Liver (tissue), 9 donors: ENCODE results near the gene GRIN2D. TPM values are rescaled to one million over a fixed set of nuclear protein-coding genes. Genes with fewer than 3 reads are reported as not detected.

Experiments
- DNase-seq: peaks from one replicate; pipeline ENCODE4 v3.0.0-alpha.2; 2017; ENCODE audit warnings: low spot score
- H3K27ac ChIP-seq, 2 donors: one replicate each; pipeline ENCODE4 v1.7.0; 2013; ENCODE audit warnings: inconsistent platforms in 2 of 2, low read length in 2 of 2, control low read depth in 1 of 2, low read depth in 1 of 2, mild to moderate bottlenecking in 1 of 2
- H3K27me3 ChIP-seq, 4 donors: one replicate each; pipeline versions ENCODE4 v1.6.1 to v1.7.0; 2013; ENCODE audit warnings: low read length in 3 of 4, inconsistent platforms in 1 of 4, mild to moderate bottlenecking in 1 of 4, moderate library complexity in 1 of 4; ENCODE audit not compliant: control insufficient read depth in 4 of 4, insufficient read depth in 4 of 4
- H3K36me3 ChIP-seq, 4 donors: one replicate each; pipeline versions ENCODE4 v1.6.1 to v1.7.0; 2013; ENCODE audit warnings: low read length in 3 of 4, mild to moderate bottlenecking in 3 of 4, low read depth in 1 of 4, moderate library complexity in 1 of 4; ENCODE audit not compliant: control insufficient read depth in 4 of 4, insufficient read depth in 3 of 4
- H3K4me1 ChIP-seq, 4 donors: one replicate each; pipeline versions ENCODE4 v1.6.1 to v1.7.0; 2013; ENCODE audit warnings: low read length in 3 of 4, mild to moderate bottlenecking in 3 of 4, moderate library complexity in 1 of 4; ENCODE audit not compliant: control insufficient read depth in 4 of 4, insufficient read depth in 4 of 4
- H3K4me3 ChIP-seq, 3 donors: one replicate each; pipeline versions ENCODE4 v1.6.1 to v1.7.0; 2013; ENCODE audit warnings: low read length in 3 of 3, control low read depth in 1 of 3, low read depth in 1 of 3, mild to moderate bottlenecking in 1 of 3
- H3K9ac ChIP-seq, 2 donors: one replicate each; pipeline ENCODE4 v1.7.0; 2013; ENCODE audit warnings: low read length in 2 of 2, mild to moderate bottlenecking in 2 of 2, moderate library complexity in 2 of 2, control low read depth in 1 of 2, low read depth in 1 of 2
- H3K9me3 ChIP-seq, 4 donors: one replicate each; pipeline versions ENCODE4 v1.6.1 to v1.7.0; 2013; ENCODE audit warnings: low read length in 3 of 4; ENCODE audit not compliant: control insufficient read depth in 4 of 4
- ATF3 ChIP-seq: IDR thresholded peaks from 2 replicates; pipeline ENCODE4 v1.6.1; 2016; ENCODE audit warnings: antibody characterized with exemption
- CTCF ChIP-seq: fragments of 150-350 bp; IDR thresholded peaks from 2 replicates; pipeline ENCODE4 v1.5.1; 2017; ENCODE audit warnings: improper control_type of control experiment, low read depth, low read length; ENCODE audit not compliant: missing input control
- EGR1 ChIP-seq, 2 donors: IDR thresholded peaks; 2 replicates each; pipeline ENCODE4 v1.6.1; 2016 to 2018; ENCODE audit warnings: antibody characterized with exemption in 2 of 2, low read depth in 2 of 2
- FOXA1 ChIP-seq: IDR thresholded peaks from 2 replicates; pipeline ENCODE4 v1.6.1; 2016; ENCODE audit warnings: antibody characterized with exemption
- FOXA2 ChIP-seq: IDR thresholded peaks from 2 replicates; pipeline ENCODE4 v1.6.1; 2016; ENCODE audit warnings: antibody characterized with exemption
- GABPA ChIP-seq, 2 donors: IDR thresholded peaks in 1 of 2; conservative IDR thresholded peaks in 1 of 2; 2 replicates each; pipeline ENCODE4 v1.6.1; 2016; ENCODE audit warnings: antibody characterized with exemption in 2 of 2, mild to moderate bottlenecking in 1 of 2, moderate library complexity in 1 of 2
- HNF4A ChIP-seq, 2 donors: conservative IDR thresholded peaks; 2 replicates each; pipeline ENCODE4 v1.6.1; 2016; ENCODE audit warnings: antibody characterized with exemption in 2 of 2, mild to moderate bottlenecking in 2 of 2
- HNF4G ChIP-seq: IDR thresholded peaks from 2 replicates; pipeline ENCODE4 v1.6.1; 2016; ENCODE audit warnings: antibody characterized with exemption
- JUND ChIP-seq, 2 donors: IDR thresholded peaks; 2 replicates each; pipeline ENCODE4 v1.6.1; 2016; ENCODE audit warnings: antibody characterized with exemption in 2 of 2
- MAX ChIP-seq: IDR thresholded peaks from 2 replicates; pipeline ENCODE4 v1.6.1; 2016; ENCODE audit warnings: antibody characterized with exemption
- NR2F2 ChIP-seq: IDR thresholded peaks from 2 replicates; pipeline ENCODE4 v1.6.1; 2016; ENCODE audit warnings: antibody characterized with exemption
- RAD21 ChIP-seq, 2 donors: IDR thresholded peaks; 2 replicates each; pipeline ENCODE4 v1.6.1; 2016; ENCODE audit warnings: antibody characterized with exemption in 2 of 2, mild to moderate bottlenecking in 2 of 2
- REST ChIP-seq: IDR thresholded peaks from 2 replicates; pipeline ENCODE4 v1.6.1; 2016; ENCODE audit warnings: antibody characterized with exemption, mild to moderate bottlenecking
- RXRA ChIP-seq, 2 donors: IDR thresholded peaks; 2 replicates each; pipeline ENCODE4 v1.6.1; 2017 to 2018; ENCODE audit warnings: antibody characterized with exemption in 2 of 2, mild to moderate bottlenecking in 1 of 2
- SP1 ChIP-seq: IDR thresholded peaks from 2 replicates; pipeline ENCODE4 v1.6.1; 2018; ENCODE audit warnings: antibody characterized with exemption, mild to moderate bottlenecking
- TAF1 ChIP-seq: conservative IDR thresholded peaks from 2 replicates; pipeline ENCODE4 v1.6.1; 2016; ENCODE audit warnings: antibody characterized with exemption, mild to moderate bottlenecking
- YY1 ChIP-seq: IDR thresholded peaks from 2 replicates; pipeline ENCODE4 v1.6.1; 2016; ENCODE audit warnings: antibody characterized with exemption, mild to moderate bottlenecking
- ZBTB33 ChIP-seq: IDR thresholded peaks from 2 replicates; pipeline ENCODE4 v1.6.1; 2016; ENCODE audit warnings: antibody characterized with exemption
- WGBS: extraction: QIAGEN DNeasy Blood & Tissue Kit; methylation state at CpG from one replicate; pipeline ENCODE4 v1.1.7; 2013; 5-methylcytosine and 5-hydroxymethylcytosine counted together
- polyA plus RNA-seq, 2 donors: library from polyadenylated mRNA; stranded (reverse) in 1 of 2; unstranded in 1 of 2; fragments of 200-250 nt in 1 of 2; fragments of >200 nt in 1 of 2; fragmentation: Nextera tagmentation in 1 of 2; extraction: Ambion mirVana in 1 of 2; gene quantifications; one replicate each; pipeline versions ENCODE4 v1.2.1 to v1.2.3, GENCODE V29; 2013 to 2015
- total RNA-seq, 2 donors: library from RNA; depleted of rRNA; stranded (reverse); fragments of >200 nt; gene quantifications; one replicate each; pipeline ENCODE4 v1.2.3, GENCODE V29; 2014
- donor health status: healthy.
- donor health status: healthy.
- donor health status: healthy.
- donor health status: healthy.
- donor health status: healthy.

Gene GRIN2D
- total and polyA plus RNA-seq, 4 donors = 0.13 to 0.33 (median 0.17) TPM; not detected in 1

GRCh38 chr19:48372904-48373303, 20.6 kb upstream of the GRIN2D start:
- Histone ChIP-seq H3K36me3 (no peaks in the 10 kb centered on the region), H3K9me3 (no peaks in the 10 kb centered on the region), H3K4me3 (no peak overlapping the region), H3K4me1 (no peaks in the 10 kb centered on the region), H3K9ac (no peak overlapping the region), H3K27ac (no peak overlapping the region), H3K27me3 (no peaks in the 10 kb centered on the region)
- no peak for DNase-seq
- no peak for TF ChIP-seq NR2F2
- TF ChIP-seq ZBTB33 = no peak
- TF ChIP-seq ATF3 = no peak
- TF ChIP-seq REST = no peak
- 71% methylated on average over 4 of the region's 4 CpGs for WGBS

GRCh38 chr19:48373567-48373966, 19.9 kb upstream of the GRIN2D start:
- H3K27me3 ChIP-seq = no peaks in the 10 kb centered on the region
- WGBS = 93% methylated on average over 11 of the region's 11 CpGs
- no peaks in the 10 kb centered on the region for H3K4me1 ChIP-seq
- DNase-seq = no peak
- no peaks in the 10 kb centered on the region for H3K36me3 ChIP-seq
- no peak overlapping the region for H3K4me3 ChIP-seq
- no peak overlapping the region for H3K27ac ChIP-seq
- no peak for TF ChIP-seq ATF3
- no peak for TF ChIP-seq YY1
- TF ChIP-seq TAF1 = no peak
- no peak for TF ChIP-seq SP1
- no peak for TF ChIP-seq HNF4A (conservative IDR thresholded peaks at IDR 0.05)
- TF ChIP-seq RAD21 (IDR thresholded peaks at IDR 0.05) = no peak
- no peak for TF ChIP-seq JUND (IDR thresholded peaks at IDR 0.05)
- no peak for TF ChIP-seq GABPA (IDR thresholded peaks at IDR 0.05 in 1 of 2, conservative IDR thresholded peaks at IDR 0.05 in 1 of 2)
- no peak for TF ChIP-seq HNF4G
- TF ChIP-seq RXRA (IDR thresholded peaks at IDR 0.05) = no peak
- TF ChIP-seq MAX = no peak
- no peak for TF ChIP-seq FOXA1
- TF ChIP-seq CTCF = no peak
- no peak for TF ChIP-seq EGR1 (IDR thresholded peaks at IDR 0.05; ENCODE audit: low read depth in 2 of 2)
- no peak for TF ChIP-seq ZBTB33
- no peak for TF ChIP-seq NR2F2
- no peak for TF ChIP-seq REST
- TF ChIP-seq FOXA2 = no peak
- H3K9me3 ChIP-seq = no peaks in the 10 kb centered on the region
- H3K9ac ChIP-seq = no peak overlapping the region
